Gastrocnemius medialis (tissue), 4 donors: ENCODE data around the gene MYL5. TPM values are rescaled to one million over a fixed set of nuclear protein-coding genes. Genes with fewer than 3 reads are reported as not detected.

Source experiments
- ATAC-seq, 2 donors: fragments of 150-250 bp; one replicate each; pipeline ENCODE4 v1.9.1; 2016
- DNase-seq, 2 donors: peaks; one replicate each; pipeline ENCODE4 v3.0.0-alpha.2; 2019
- H3K27ac ChIP-seq, 4 donors: fragments of 200-600 bp; sonication (generic); 1 replicate in 1 of 4; 2 replicates in 3 of 4; pipeline ENCODE4 v1.5.1; 2016 to 2018; ENCODE audit warnings: mild to moderate bottlenecking in 2 of 4, moderate library complexity in 1 of 4
- H3K27me3 ChIP-seq, 3 donors: fragments of 200-600 bp; sonication (generic) in 2 of 3; 1 replicate in 1 of 3; 2 replicates in 2 of 3; pipeline versions ENCODE4 v1.5.1 to v1.6.0; 2016 to 2019; ENCODE audit warnings: mild to moderate bottlenecking in 1 of 3, moderate library complexity in 1 of 3
- H3K36me3 ChIP-seq, 2 donors: fragments of 200-600 bp; sonication (generic) in 1 of 2; one replicate each; pipeline ENCODE4 v1.5.1; 2017 to 2018
- H3K4me1 ChIP-seq, 2 donors: fragments of 200-600 bp; sonication (generic) in 1 of 2; one replicate each; pipeline ENCODE4 v1.5.1; 2016 to 2017; ENCODE audit warnings: mild to moderate bottlenecking in 2 of 2
- H3K4me3 ChIP-seq, 4 donors: fragments of 200-600 bp; sonication (generic) in 3 of 4; 1 replicate in 1 of 4; 2 replicates in 3 of 4; pipeline ENCODE4 v1.5.1; 2016 to 2019; ENCODE audit warnings: mild to moderate bottlenecking in 2 of 4
- H3K9me3 ChIP-seq, 3 donors: fragments of 200-600 bp; sonication (generic) in 2 of 3; 1 replicate in 1 of 3; 2 replicates in 2 of 3; pipeline ENCODE4 v1.5.1; 2016 to 2019
- POLR2A ChIP-seq, 2 donors: fragments of 450-650 bp; IDR thresholded peaks; one replicate each; pipeline ENCODE4 v1.6.1; 2017; ENCODE audit warnings: antibody characterized with exemption in 2 of 2, mild to moderate bottlenecking in 2 of 2, moderate library complexity in 2 of 2
- in situ Hi-C, 4 donors: fragments of 200-750 bp; cut with MboI; loops; one replicate each; pipeline versions ENCODE4 v1.15.0 to v1.8.0; 2017; ENCODE audit warnings: low sequenced_read_pairs in 4 of 4
- intact Hi-C: fragments of 100-400 bp; cut with DNase I; formaldehyde crosslinking; loops from one replicate; pipeline ENCODE4 v1.15.1; 2023; ENCODE audit warnings: low total_unique reads
- total RNA-seq, 4 donors: library from RNA; depleted of rRNA; stranded (reverse); fragments of >200 nt; gene quantifications; one replicate each; pipeline versions ENCODE4 v1.1.0 to v1.2.3, GENCODE V29; 2016
- TF ChIP-seq, protein P1 (sequence below), 5 experiments: fragments of 450-650 bp in 3 of 5; fragments of 200-600 bp in 2 of 5; sonication (generic) in 2 of 5; IDR thresholded peaks in 4 of 5; conservative IDR thresholded peaks in 1 of 5; 1 replicate in 4 of 5; 2 replicates in 1 of 5; pipeline ENCODE4 v1.5.1; 2016 to 2019; ENCODE audit warnings: antibody characterized with exemption in 5 of 5, mild to moderate bottlenecking in 3 of 5, moderate library complexity in 3 of 5

The MYL5 gene
- total RNA-seq, 4 donors from 2014 or later: 1.3 to 20.3 (median 3.6) TPM

DNA sequence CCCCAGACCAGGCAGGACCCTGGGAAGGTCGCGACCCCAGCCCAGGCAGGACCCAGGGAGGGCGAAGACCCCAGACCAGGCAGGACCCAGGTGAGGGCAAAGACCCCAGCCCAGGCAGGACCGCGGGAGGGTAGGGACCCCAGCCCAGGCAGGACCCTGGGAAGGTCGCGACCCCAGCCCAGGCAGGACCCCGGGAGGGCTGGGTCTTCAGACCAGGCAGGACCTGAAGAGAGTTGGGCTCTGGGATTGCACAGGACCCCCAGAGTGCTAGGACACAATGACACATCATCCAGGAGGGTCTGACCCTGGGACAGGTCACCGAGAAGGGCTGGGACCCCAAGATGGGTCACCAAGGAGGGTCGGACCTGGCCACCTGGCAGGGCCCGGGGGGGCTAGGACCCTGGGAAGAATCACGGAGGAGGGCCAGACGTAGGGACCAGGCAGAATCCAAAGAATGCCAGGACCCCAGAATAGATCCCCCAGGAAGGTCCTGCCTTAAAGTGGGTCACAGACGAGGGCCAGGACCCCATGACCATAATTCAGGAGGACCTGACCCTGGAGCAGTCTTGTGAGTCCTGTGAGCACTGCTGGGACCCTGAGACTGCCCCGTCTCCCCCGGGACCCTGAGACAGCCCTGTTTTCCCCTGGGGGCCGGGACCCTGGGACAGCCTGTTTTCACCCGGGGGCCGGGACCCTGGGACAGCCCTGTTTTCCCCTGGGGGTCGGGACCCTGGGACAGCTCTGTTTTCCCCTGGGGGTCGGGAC, 32.7 kb downstream of the MYL5 start:
- TF ChIP-seq POLR2A (IDR thresholded peaks at IDR 0.05): no peak
- TF ChIP-seq, protein P1, sequence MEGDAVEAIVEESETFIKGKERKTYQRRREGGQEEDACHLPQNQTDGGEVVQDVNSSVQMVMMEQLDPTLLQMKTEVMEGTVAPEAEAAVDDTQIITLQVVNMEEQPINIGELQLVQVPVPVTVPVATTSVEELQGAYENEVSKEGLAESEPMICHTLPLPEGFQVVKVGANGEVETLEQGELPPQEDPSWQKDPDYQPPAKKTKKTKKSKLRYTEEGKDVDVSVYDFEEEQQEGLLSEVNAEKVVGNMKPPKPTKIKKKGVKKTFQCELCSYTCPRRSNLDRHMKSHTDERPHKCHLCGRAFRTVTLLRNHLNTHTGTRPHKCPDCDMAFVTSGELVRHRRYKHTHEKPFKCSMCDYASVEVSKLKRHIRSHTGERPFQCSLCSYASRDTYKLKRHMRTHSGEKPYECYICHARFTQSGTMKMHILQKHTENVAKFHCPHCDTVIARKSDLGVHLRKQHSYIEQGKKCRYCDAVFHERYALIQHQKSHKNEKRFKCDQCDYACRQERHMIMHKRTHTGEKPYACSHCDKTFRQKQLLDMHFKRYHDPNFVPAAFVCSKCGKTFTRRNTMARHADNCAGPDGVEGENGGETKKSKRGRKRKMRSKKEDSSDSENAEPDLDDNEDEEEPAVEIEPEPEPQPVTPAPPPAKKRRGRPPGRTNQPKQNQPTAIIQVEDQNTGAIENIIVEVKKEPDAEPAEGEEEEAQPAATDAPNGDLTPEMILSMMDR (IDR thresholded peaks at IDR 0.05 in 4 of 5, conservative IDR thresholded peaks at IDR 0.05 in 1 of 5): no peak
- peak overlapping the region in 1 of 4 donors; percentile 0 for H3K27ac ChIP-seq
- no peaks in the 10 kb centered on the region for H3K36me3 ChIP-seq
- ATAC-seq (no peak), DNase-seq (no peak)
- peak overlapping the region; percentile 79 to 97 (median 87) for H3K4me3 ChIP-seq
- H3K4me1 ChIP-seq: peaks cover 21 to 28% of the 10 kb centered on the region in 2 donors
- intact Hi-C loops (no loop called here), in situ Hi-C loops (no loop called here)
- H3K9me3 ChIP-seq: no peaks in the 10 kb centered on the region
- no peaks in the 10 kb centered on the region for H3K27me3 ChIP-seq

DNA sequence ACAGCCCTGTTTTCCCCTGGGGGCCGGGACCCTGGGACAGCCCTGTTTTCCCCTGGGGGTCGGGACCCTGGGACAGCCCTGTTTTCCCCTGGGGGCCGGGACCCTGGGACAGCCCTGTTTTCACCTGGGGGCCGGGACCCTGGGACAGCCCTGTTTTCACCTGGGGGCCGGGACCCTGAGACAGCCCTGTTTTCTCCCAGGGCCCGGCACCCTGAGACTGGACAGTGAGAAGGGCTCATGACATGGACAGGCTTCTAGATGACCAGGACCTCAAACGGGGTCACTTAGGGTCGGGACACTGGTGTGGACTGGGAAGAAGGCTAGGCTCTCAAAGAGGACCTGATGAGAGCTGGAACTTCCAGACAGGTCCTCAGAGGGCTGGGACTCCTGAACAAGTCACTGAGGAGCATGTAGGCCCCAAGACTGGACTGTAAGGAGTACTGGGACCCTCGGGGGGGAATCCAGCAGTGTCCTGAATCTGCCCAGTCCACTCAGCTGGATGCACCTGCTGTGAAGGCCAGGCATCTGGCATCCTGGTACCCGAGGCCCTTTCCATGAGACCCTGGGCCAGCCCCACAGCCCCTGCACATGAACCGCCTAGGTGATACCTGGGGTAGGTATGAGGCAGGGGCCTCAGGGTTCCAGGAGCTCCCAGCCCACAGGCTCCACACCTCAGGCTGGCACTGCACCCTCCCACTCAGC, 33.7 kb downstream of the MYL5 start:
- H3K36me3 ChIP-seq: no peaks in the 10 kb centered on the region
- in situ Hi-C loops (no loop called here), intact Hi-C loops (no loop called here)
- no peak for TF ChIP-seq POLR2A (IDR thresholded peaks at IDR 0.05)
- TF ChIP-seq, protein P1 (IDR thresholded peaks at IDR 0.05 in 4 of 5, conservative IDR thresholded peaks at IDR 0.05 in 1 of 5): no peak
- H3K27ac ChIP-seq: no peak overlapping the region
- no peak overlapping the region for H3K4me3 ChIP-seq
- DNase-seq: no peak
- no peak for ATAC-seq
- H3K4me1 ChIP-seq: peaks cover 21 to 28% of the 10 kb centered on the region in 2 donors
- H3K9me3 ChIP-seq: no peaks in the 10 kb centered on the region
- no peaks in the 10 kb centered on the region for H3K27me3 ChIP-seq

DNA sequence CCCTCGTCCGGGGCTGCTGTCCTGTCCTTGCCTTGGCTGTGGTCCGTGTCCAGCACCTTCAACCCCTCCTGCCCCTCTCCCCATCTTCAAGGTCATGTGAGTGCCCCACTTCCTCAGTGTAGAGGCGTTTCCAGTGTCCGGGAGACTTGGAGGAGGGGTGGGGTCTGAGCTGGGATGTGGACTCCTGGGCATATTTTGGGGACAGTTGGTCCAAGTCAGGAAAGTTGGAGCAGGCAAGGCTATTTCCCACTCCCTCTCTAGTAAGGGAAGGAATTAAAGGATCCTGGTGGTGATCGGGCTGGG, 34.2 kb downstream of the MYL5 start:
- in situ Hi-C loops (no loop called here), intact Hi-C loops (no loop called here)
- no peak overlapping the region for H3K4me3 ChIP-seq
- no peaks in the 10 kb centered on the region for H3K27me3 ChIP-seq
- DNase-seq: no peak
- peaks cover 21 to 28% of the 10 kb centered on the region in 2 donors for H3K4me1 ChIP-seq
- H3K36me3 ChIP-seq: no peaks in the 10 kb centered on the region
- H3K27ac ChIP-seq: no peak overlapping the region
- H3K9me3 ChIP-seq: no peaks in the 10 kb centered on the region
- no peak for TF ChIP-seq POLR2A (IDR thresholded peaks at IDR 0.05)
- TF ChIP-seq, protein P1 (IDR thresholded peaks at IDR 0.05 in 4 of 5, conservative IDR thresholded peaks at IDR 0.05 in 1 of 5): no peak
- no peak for ATAC-seq

DNA sequence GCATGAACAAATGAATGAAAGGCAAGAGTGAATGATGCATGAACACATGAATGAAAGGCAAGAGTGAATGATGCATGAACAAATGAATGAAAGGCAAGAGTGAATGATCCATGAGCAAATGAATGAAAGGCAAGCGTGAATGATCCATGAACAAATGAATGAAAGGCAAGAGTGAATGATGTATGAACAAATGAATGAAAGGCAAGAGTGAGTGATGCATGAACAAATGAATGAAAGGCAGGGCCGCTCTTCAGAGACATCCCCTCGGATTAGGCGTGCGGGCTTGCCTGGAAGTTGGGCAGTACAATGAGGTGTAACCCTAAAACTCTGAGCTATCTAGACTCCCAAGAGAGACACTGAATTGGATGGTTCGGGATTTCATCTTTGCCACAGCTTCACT, 35.0 kb downstream of the MYL5 start:
- Histone ChIP-seq H3K4me1 (peaks cover 21 to 28% of the 10 kb centered on the region in 2 donors), H3K4me3 (no peak overlapping the region), H3K36me3 (no peaks in the 10 kb centered on the region), H3K27me3 (no peaks in the 10 kb centered on the region), H3K9me3 (no peaks in the 10 kb centered on the region), H3K27ac (no peak overlapping the region)
- ATAC-seq (no peak), DNase-seq (no peak)
- intact Hi-C loops: no loop called here
- TF ChIP-seq POLR2A (IDR thresholded peaks at IDR 0.05): no peak
- TF ChIP-seq, protein P1 (IDR thresholded peaks at IDR 0.05 in 4 of 5, conservative IDR thresholded peaks at IDR 0.05 in 1 of 5): no peak
- in situ Hi-C loops: no loop called here
